DND-41 (cell line): ENCODE data around the gene GAS2.

Experiments
- ATAC-seq: fragments of 200-7000 bp; cut with Tn5 transposase; 3 replicates; pipeline ENCODE4 v1.9.1; 2021; ENCODE audit warnings: low read depth; ENCODE audit not compliant: insufficient read depth
- DNase-seq: peaks from one replicate; pipeline ENCODE4 v3.0.0-alpha.2; 2020
- H2AFZ ChIP-seq: 2 replicates; pipeline ENCODE4 v1.6.0; 2012; ENCODE audit warnings: low read depth, low read length
- H3K27ac ChIP-seq: 2 replicates; pipeline ENCODE4 v1.5.1; 2012; ENCODE audit warnings: low read length, inconsistent platforms
- H3K27me3 ChIP-seq: fragments of 200-600 bp; sonication (generic); 2 replicates; pipeline ENCODE4 v1.6.0; 2012; ENCODE audit warnings: low read length, mild to moderate bottlenecking, inconsistent platforms; ENCODE audit not compliant: insufficient read depth, poor library complexity
- H3K36me3 ChIP-seq: 2 replicates; pipeline ENCODE4 v1.5.1; 2012; ENCODE audit warnings: low read length, inconsistent platforms; ENCODE audit not compliant: insufficient read depth
- H3K4me1 ChIP-seq: 2 replicates; pipeline ENCODE4 v1.5.1; 2012; ENCODE audit warnings: mild to moderate bottlenecking, low read length; ENCODE audit not compliant: insufficient read depth
- H3K4me2 ChIP-seq: 2 replicates; pipeline ENCODE4 v1.6.0; 2012; ENCODE audit warnings: mild to moderate bottlenecking, moderate library complexity, low read length, inconsistent platforms; ENCODE audit not compliant: insufficient read depth
- H3K4me3 ChIP-seq, 2 experiments: fragments of 200-600 bp in 1 of 2; shearing (Covaris generic) in 1 of 2; 2 replicates each; pipeline ENCODE4 v1.5.1; 2012 to 2016; ENCODE audit warnings: inconsistent platforms in 2 of 2, low read length in 2 of 2, mild to moderate bottlenecking in 2 of 2, low read depth in 1 of 2, moderate library complexity in 1 of 2
- H3K79me2 ChIP-seq: 2 replicates; pipeline ENCODE4 v1.6.0; 2012; ENCODE audit warnings: low read length, inconsistent platforms; ENCODE audit not compliant: insufficient read depth
- H3K9ac ChIP-seq: 2 replicates; pipeline ENCODE4 v1.6.0; 2012; ENCODE audit warnings: low read depth, mild to moderate bottlenecking, inconsistent platforms, low read length, moderate library complexity
- H3K9me3 ChIP-seq: 2 replicates; pipeline ENCODE4 v1.5.1; 2012; ENCODE audit warnings: low read length, moderate library complexity, mild to moderate bottlenecking, inconsistent platforms; ENCODE audit not compliant: insufficient read depth, severe bottlenecking
- H4K20me1 ChIP-seq: 2 replicates; pipeline ENCODE4 v1.6.0; 2012; ENCODE audit warnings: low read length; ENCODE audit not compliant: insufficient read depth
- CTCF ChIP-seq: IDR thresholded peaks from 2 replicates; pipeline ENCODE4 v1.5.1; 2012; ENCODE audit warnings: borderline replicate concordance, low read length, moderate library complexity, mild to moderate bottlenecking; ENCODE audit not compliant: poor library complexity, severe bottlenecking; ENCODE audit errors: extremely low read depth
- EZH2 ChIP-seq: IDR thresholded peaks from 3 replicates; pipeline ENCODE4 v1.6.1; 2012; ENCODE audit warnings: borderline replicate concordance, low read depth, mild to moderate bottlenecking, moderate library complexity, low read length, inconsistent platforms; ENCODE audit not compliant: severe bottlenecking

GAS2 gene

GRCh38 chr11:22769081-22769480 lies 102.7 kb downstream of the GAS2 start:
- H3K4me2 ChIP-seq, result no peak overlapping the region
- no peaks in the 10 kb centered on the region for H3K36me3 ChIP-seq
- ATAC-seq (no peak), DNase-seq (no peak)
- no peak for TF ChIP-seq EZH2
- no peak for TF ChIP-seq CTCF
- no peak overlapping the region for H3K9ac ChIP-seq
- no peaks in the 10 kb centered on the region for H3K79me2 ChIP-seq
- H3K4me3 ChIP-seq, result no peak overlapping the region
- no peak overlapping the region for H2AFZ ChIP-seq
- no peaks in the 10 kb centered on the region for H3K27me3 ChIP-seq
- H3K9me3 ChIP-seq, result no peaks in the 10 kb centered on the region
- no peaks in the 10 kb centered on the region for H3K4me1 ChIP-seq
- H4K20me1 ChIP-seq, result no peaks in the 10 kb centered on the region
- H3K27ac ChIP-seq, result no peak overlapping the region

GRCh38 chr11:22774716-22775115 lies 108.3 kb downstream of the GAS2 start:
- DNase-seq (no peak), ATAC-seq (no peak)
- Histone ChIP-seq H3K9ac (0 out of 2 replicates have a peak overlapping the region, but pooled peaks have one; percentile 15), H3K4me1 (no peaks in the 10 kb centered on the region), H2AFZ (no peak overlapping the region; the same call in 1 of the 2 replicates), H3K9me3 (no peaks in the 10 kb centered on the region), H3K36me3 (no peaks in the 10 kb centered on the region), H3K4me2 (no peak overlapping the region), H3K27me3 (no peaks in the 10 kb centered on the region), H4K20me1 (no peaks in the 10 kb centered on the region), H3K79me2 (no peaks in the 10 kb centered on the region), H3K4me3 (no peak overlapping the region), H3K27ac (no peak overlapping the region; the same call in 1 of the 2 replicates)
- TF ChIP-seq CTCF (no peak), EZH2 (no peak)

- Histone ChIP-seq H3K4me3 (no peak overlapping the region), H2AFZ (no peak overlapping the region), H3K9ac (no peak overlapping the region), H3K4me2 (no peak overlapping the region), H3K36me3 (no peaks in the 10 kb centered on the region), H3K4me1 (no peaks in the 10 kb centered on the region), H3K27me3 (no peaks in the 10 kb centered on the region), H3K27ac (no peak overlapping the region; the same call in 1 of the 2 replicates), H3K79me2 (no peaks in the 10 kb centered on the region), H3K9me3 (no peaks in the 10 kb centered on the region), H4K20me1 (no peaks in the 10 kb centered on the region)
- TF ChIP-seq CTCF, result no peak
- no peak for TF ChIP-seq EZH2
- ATAC-seq (no peak), DNase-seq (no peak)
These were observed 108.8 kb downstream of the GAS2 start for GRCh38 chr11:22775248-22775647.

GRCh38 chr11:22778642-22779041 lies 112.2 kb downstream of the GAS2 start:
- peaks cover 6% of the 10 kb centered on the region for H3K4me1 ChIP-seq
- peak; percentile 35 for TF ChIP-seq CTCF
- no peak for TF ChIP-seq EZH2
- no peaks in the 10 kb centered on the region for H3K36me3 ChIP-seq
- no peak overlapping the region for H3K9ac ChIP-seq
- H3K9me3 ChIP-seq, result no peaks in the 10 kb centered on the region
- ATAC-seq (no peak), DNase-seq (no peak)
- no peak overlapping the region for H3K4me2 ChIP-seq
- no peak overlapping the region for H3K4me3 ChIP-seq
- no peak overlapping the region for H2AFZ ChIP-seq
- no peaks in the 10 kb centered on the region for H3K79me2 ChIP-seq
- no peaks in the 10 kb centered on the region for H4K20me1 ChIP-seq
- no peaks in the 10 kb centered on the region for H3K27me3 ChIP-seq
- no peak overlapping the region for H3K27ac ChIP-seq
